Mucosa of rectum (tissue), 2 donors: ENCODE measurements around the gene ALS2.

Experiments
- H3K27ac ChIP-seq, 2 donors: one replicate each; pipeline ENCODE4 v1.7.0; 2013; ENCODE audit warnings: inconsistent platforms in 2 of 2, low read depth in 2 of 2, low read length in 2 of 2
- H3K27me3 ChIP-seq, 2 donors: one replicate each; pipeline ENCODE4 v1.7.0; 2013; ENCODE audit warnings: low read length in 2 of 2; ENCODE audit not compliant: control insufficient read depth in 2 of 2, insufficient read depth in 2 of 2
- H3K36me3 ChIP-seq, 2 donors: one replicate each; pipeline ENCODE4 v1.7.0; 2013; ENCODE audit warnings: low read length in 2 of 2; ENCODE audit not compliant: control insufficient read depth in 2 of 2, insufficient read depth in 2 of 2
- H3K4me1 ChIP-seq, 2 donors: one replicate each; pipeline ENCODE4 v1.7.0; 2013; ENCODE audit warnings: low read length in 2 of 2, mild to moderate bottlenecking in 1 of 2; ENCODE audit not compliant: control insufficient read depth in 2 of 2, insufficient read depth in 2 of 2
- H3K4me3 ChIP-seq, 2 donors: one replicate each; pipeline ENCODE4 v1.7.0; 2013; ENCODE audit warnings: low read length in 2 of 2
- H3K9ac ChIP-seq, 2 donors: one replicate each; pipeline ENCODE4 v1.7.0; 2013; ENCODE audit warnings: low read length in 2 of 2, low read depth in 1 of 2, mild to moderate bottlenecking in 1 of 2
- H3K9me3 ChIP-seq, 2 donors: one replicate each; pipeline ENCODE4 v1.7.0; 2013; ENCODE audit warnings: low read length in 2 of 2; ENCODE audit not compliant: control insufficient read depth in 2 of 2
- donor health status: healthy.
- donor health status: Normal muscosa, but diverticular disease.

Gene ALS2

GRCh38 chr2:201761101-201761500 lies 19.6 kb downstream of the ALS2 start:
- no peak overlapping the region for H3K9ac ChIP-seq
- peaks cover 19 to 21% of the 10 kb centered on the region in 2 donors for H3K36me3 ChIP-seq
- no peaks in the 10 kb centered on the region for H3K9me3 ChIP-seq
- no peak overlapping the region for H3K4me3 ChIP-seq
- no peaks in the 10 kb centered on the region for H3K27me3 ChIP-seq
- H3K4me1 ChIP-seq, result no peaks in the 10 kb centered on the region
- no peak overlapping the region for H3K27ac ChIP-seq

GRCh38 chr2:201759567-201759966 lies 21.2 kb downstream of the ALS2 start:
- no peak overlapping the region for H3K27ac ChIP-seq
- H3K9ac ChIP-seq, result no peak overlapping the region
- no peaks in the 10 kb centered on the region for H3K9me3 ChIP-seq
- H3K4me1 ChIP-seq, result no peaks in the 10 kb centered on the region
- no peak overlapping the region for H3K4me3 ChIP-seq
- H3K36me3 ChIP-seq, result peaks cover 14 to 21% of the 10 kb centered on the region in 2 donors
- no peaks in the 10 kb centered on the region for H3K27me3 ChIP-seq

DNA sequence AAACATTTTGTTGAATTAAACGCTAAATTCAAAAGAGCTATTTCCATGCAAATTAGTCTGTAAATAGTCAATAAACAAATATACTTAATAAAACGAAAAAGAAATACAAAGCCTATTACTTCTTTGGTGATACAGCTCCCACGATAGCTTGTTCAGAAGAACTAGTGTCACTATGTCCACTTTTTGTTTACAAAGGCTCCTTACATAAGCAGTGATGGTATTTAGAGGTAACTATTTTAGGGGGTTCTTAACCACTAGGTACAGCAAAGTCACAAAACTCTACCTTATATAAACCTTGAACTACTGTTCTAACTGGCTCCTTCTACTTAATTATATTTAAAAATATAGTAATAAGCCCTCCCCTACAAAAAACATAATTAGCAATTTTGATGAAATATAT lies 21.9 kb downstream of the ALS2 start:
- H3K27me3 ChIP-seq, result no peaks in the 10 kb centered on the region
- H3K27ac ChIP-seq, result no peak overlapping the region
- no peaks in the 10 kb centered on the region for H3K9me3 ChIP-seq
- H3K4me3 ChIP-seq, result no peak overlapping the region
- no peaks in the 10 kb centered on the region for H3K4me1 ChIP-seq
- peaks cover 14 to 21% of the 10 kb centered on the region in 2 donors for H3K36me3 ChIP-seq
- no peak overlapping the region for H3K9ac ChIP-seq

DNA sequence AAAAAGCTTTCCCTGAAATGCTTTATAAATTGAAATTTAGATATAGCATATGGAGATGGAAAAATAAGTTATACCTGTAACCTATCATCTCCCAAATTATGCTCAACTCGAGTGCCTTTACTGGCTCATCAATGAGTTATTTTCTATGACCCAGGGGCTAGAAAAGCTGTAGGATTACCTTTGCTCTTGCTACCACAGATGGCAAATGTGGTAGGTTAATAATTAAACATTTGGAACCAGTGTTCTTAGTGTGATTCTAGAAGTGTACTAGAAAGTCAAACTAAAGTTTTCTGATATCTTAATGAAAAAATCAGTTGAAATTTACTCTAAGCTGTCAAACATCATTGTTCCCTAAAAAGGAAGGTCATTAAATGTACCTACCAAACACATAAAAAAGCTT lies 22.5 kb downstream of the ALS2 start:
- Histone ChIP-seq H3K27ac (no peak overlapping the region), H3K36me3 (peaks cover 14 to 21% of the 10 kb centered on the region in 2 donors)

GRCh38 chr2:201754717-201755415 lies 25.9 kb downstream of the ALS2 start:
- no peaks in the 10 kb centered on the region for H3K9me3 ChIP-seq
- H3K4me3 ChIP-seq, result no peak overlapping the region
- no peaks in the 10 kb centered on the region for H3K4me1 ChIP-seq
- no peak overlapping the region for H3K9ac ChIP-seq
- H3K36me3 ChIP-seq, result peaks cover 0 to 15% of the 10 kb centered on the region in 2 donors
- no peak overlapping the region for H3K27ac ChIP-seq
- H3K27me3 ChIP-seq, result no peaks in the 10 kb centered on the region

More for the DNA sequence above, 22.5 kb downstream of the ALS2 start:
- Histone ChIP-seq H3K9me3 (no peaks in the 10 kb centered on the region), H3K4me3 (no peak overlapping the region), H3K27me3 (no peaks in the 10 kb centered on the region), H3K4me1 (no peaks in the 10 kb centered on the region), H3K9ac (no peak overlapping the region)

- Histone ChIP-seq H3K27ac (no peak overlapping the region), H3K27me3 (no peaks in the 10 kb centered on the region), H3K36me3 (peaks cover 7 to 12% of the 10 kb centered on the region in 2 donors), H3K4me1 (no peaks in the 10 kb centered on the region), H3K4me3 (no peak overlapping the region), H3K9ac (no peak overlapping the region), H3K9me3 (no peaks in the 10 kb centered on the region)
These were observed 29.2 kb downstream of the ALS2 start for GRCh38 chr2:201751566-201751965.

- Histone ChIP-seq H3K27ac (no peak overlapping the region), H3K4me3 (no peak overlapping the region), H3K9me3 (no peaks in the 10 kb centered on the region), H3K4me1 (no peaks in the 10 kb centered on the region), H3K36me3 (peaks cover 10 to 12% of the 10 kb centered on the region in 2 donors), H3K27me3 (no peaks in the 10 kb centered on the region), H3K9ac (no peak overlapping the region)
These were observed 34.2 kb downstream of the ALS2 start for GRCh38 chr2:201746551-201746950.

- no peaks in the 10 kb centered on the region for H3K9me3 ChIP-seq
- H3K4me1 ChIP-seq, result no peaks in the 10 kb centered on the region
- H3K27me3 ChIP-seq, result no peaks in the 10 kb centered on the region
- no peak overlapping the region for H3K9ac ChIP-seq
- peaks cover 0 to 7% of the 10 kb centered on the region in 2 donors for H3K36me3 ChIP-seq
- H3K27ac ChIP-seq, result no peak overlapping the region
- H3K4me3 ChIP-seq, result no peak overlapping the region
These were observed 45.2 kb downstream of the ALS2 start for GRCh38 chr2:201735486-201735885.

GRCh38 chr2:201734111-201734510 lies 46.6 kb downstream of the ALS2 start:
- peaks cover 0 to 7% of the 10 kb centered on the region in 2 donors for H3K36me3 ChIP-seq
- H3K27me3 ChIP-seq, result no peaks in the 10 kb centered on the region
- no peaks in the 10 kb centered on the region for H3K4me1 ChIP-seq
- no peak overlapping the region for H3K27ac ChIP-seq
- H3K9ac ChIP-seq, result no peak overlapping the region
- H3K9me3 ChIP-seq, result no peaks in the 10 kb centered on the region
- H3K4me3 ChIP-seq, result no peak overlapping the region

- Histone ChIP-seq H3K4me3 (no peak overlapping the region), H3K27ac (no peak overlapping the region), H3K36me3 (peaks cover 0 to 10% of the 10 kb centered on the region in 2 donors), H3K9ac (no peak overlapping the region), H3K9me3 (no peaks in the 10 kb centered on the region), H3K4me1 (no peaks in the 10 kb centered on the region), H3K27me3 (no peaks in the 10 kb centered on the region)
These were observed 47.2 kb downstream of the ALS2 start for GRCh38 chr2:201733544-201733943.
